HG02973 (cell line): ENCODE results near the gene ZNF678.

Experiments used
- ATAC-seq: cut with Tn5 transposase; IDR thresholded peaks from one replicate; pipeline ENCODE4 v1.9.1; 2021; ENCODE audit warnings: moderate library complexity; ENCODE audit not compliant: unreplicated experiment

Gene ZNF678

DNA sequence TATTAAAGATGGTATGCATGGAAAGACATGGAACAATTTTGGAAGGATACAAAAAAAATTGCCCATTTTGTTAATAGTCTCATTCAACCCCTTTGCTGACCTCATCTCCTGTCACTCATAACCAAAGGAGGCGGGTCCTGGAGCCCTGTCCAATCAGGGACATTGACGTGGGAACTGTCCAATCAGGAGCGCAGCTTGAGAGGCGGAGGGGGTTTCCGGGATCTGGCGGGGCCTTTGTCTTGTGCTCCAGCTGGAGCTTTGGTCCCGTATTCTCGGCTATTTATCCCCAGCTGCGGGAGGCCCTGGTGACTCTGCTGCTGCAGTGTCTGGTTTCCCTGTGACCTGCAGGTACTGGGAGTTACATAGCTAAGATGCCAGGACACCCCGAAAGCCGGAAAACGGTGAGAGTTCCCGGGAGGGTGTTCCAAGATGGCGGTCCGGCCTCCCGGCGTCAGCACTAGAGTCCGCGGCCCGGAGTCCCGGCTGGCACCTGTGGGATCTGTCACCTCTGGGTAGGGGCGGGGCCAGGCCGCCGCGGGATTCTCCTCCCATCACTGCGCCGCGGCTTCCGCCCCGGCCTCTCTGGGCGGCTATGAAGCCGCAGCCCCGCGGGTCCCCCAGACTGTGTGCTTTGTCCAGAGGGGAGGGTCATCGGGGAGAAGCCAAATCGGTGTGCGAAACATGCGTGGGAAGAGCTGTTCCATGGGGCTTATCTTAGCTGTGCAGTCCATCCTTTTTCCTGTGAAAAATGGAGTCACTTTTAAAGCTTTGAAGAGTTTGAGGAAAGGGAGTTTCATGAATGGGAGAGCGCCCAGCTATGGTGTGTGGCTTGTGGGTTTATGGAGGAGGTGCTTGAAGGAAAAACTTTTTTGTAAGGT lies at the start of gene ZNF678:
Gene ZNF678 (plus strand): TSS at position 233 of the 878 bp plus-strand sequence. CDS start 87,436 bp downstream, outside the sequence.
- peak; percentile 94 for ATAC-seq

DNA sequence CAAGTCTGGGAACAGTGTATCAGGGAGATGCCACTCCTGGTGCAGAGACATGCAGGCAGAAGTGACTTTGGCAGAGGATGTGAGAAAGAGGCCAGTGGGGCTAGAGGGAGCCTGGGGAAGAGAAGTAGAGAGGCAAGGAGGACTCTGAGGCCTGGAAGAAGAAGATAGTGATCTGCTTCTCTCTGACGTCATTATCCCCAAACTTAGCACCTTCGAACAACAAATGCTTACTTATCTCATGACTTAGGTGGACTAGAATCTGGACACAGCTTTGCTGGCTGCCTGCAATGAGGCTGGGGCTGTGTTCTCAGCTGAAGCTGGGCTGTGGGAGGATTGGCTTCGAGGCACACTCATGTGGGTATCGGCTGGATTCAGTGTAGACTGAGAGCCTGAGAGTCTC lies 44.5 kb upstream of the ZNF678 start:
- ATAC-seq, result no peak

DNA sequence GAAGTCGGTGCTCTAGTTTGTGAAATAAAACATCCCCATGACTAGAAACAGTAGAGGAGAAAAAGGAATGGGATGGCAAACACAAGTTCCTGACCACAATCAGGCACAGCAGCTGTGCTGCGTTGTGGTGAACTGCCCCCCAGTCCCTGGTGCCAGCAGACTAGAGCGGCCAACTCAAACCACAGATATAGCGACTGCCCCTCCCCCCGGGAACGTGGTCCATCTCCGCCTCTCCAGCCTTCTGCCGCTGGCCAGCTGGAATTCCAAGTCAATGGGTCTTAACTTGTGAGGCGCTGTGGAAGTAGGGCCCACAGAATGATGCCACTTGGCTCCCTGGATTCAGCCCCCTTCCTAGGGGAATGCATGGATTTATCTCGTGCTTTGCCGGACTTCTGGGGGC lies 41.6 kb upstream of the ZNF678 start:
- ATAC-seq, result no peak

DNA sequence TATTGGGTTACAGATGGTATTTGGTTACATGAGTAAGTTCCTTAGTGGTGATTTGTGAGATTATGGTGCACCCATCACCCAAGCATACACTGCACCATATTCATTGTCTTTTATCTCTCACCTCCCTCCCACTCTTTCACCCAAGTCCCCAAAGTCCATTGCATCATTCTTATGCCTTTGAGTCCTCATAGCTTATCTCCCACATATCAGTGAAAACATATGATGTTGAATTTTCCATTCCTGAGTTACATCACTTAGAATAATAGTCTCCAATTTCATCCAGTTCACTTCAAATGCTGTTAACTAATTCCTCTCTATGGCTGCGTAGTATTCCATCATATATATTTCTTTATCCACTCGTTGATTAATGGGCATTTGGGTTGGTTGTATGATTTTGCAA lies 36.8 kb upstream of the ZNF678 start:
- ATAC-seq, result no peak

DNA sequence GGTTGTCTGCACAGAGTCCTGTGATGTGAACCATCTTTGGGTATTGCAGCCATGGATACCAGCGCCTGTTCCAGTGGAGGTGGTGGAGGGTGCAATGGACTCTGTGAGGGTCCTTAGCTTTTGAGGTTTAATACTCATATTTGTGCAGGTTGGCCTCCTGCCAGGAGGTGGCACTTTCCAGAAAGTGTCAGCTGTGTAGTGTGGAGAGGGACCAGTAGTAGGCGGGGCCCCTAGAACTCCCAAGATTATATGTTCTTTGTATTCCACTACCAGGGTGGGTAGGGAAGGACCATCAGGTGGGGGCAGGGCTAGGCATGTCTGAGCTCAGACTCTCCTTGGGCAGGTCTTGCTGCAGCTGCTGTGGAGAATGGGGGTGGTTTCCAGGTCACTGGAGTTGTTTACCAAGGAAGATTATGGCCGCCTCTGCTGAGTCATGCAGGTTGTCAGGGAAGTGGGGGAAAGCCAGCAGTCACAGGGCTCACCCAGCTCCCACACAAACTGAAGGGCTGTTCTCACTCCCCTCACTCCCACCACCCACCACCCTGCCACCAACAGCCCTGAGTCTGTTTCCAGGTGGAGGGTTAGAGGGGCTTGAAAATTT lies 31.2 kb upstream of the ZNF678 start:
- ATAC-seq, result no peak

DNA sequence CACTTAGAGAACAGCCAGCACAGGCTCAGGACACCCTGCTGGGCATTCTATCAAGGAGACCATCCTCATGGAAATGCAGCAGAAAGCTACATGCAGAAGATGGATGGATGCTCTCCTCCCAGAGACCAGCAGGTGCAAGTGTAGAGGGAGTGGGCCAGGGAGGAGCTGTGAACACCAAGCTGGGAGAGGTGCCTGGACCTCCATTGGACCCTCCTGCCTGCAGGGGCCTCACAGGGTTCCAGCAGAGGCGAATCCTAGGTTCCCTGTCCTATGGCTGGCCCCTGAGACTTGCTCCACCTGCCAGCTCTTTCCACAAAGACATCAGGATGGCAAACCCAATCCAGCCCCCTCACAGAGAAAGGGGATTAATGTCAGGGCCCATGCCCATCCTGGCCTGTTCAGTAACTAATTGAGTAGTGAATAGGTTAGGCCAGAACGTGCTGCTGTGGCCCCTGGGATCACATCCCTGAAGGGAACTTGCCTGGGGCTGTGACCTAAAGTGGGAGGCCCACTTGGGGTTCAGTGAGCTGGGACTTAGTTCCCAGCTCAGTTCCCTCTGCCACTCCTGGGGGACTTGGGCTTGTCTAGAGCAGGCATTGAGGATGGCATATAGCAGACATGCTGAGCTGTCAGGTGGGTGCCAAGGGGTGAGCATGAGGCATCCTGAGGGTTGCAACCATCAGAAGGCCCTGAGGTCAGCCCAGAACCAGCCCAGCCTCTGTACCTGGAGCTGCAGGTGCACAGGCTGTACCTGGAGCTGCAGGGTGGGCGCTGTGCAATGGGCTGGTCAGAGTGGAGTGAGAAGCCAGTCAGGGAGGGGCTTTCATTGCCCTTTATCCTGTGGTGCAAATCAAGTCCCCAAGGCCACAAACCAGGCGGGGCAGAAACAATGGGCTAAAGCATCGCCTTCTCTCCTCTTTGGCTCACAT lies 22.9 kb upstream of the ZNF678 start:
- no peak for ATAC-seq

DNA sequence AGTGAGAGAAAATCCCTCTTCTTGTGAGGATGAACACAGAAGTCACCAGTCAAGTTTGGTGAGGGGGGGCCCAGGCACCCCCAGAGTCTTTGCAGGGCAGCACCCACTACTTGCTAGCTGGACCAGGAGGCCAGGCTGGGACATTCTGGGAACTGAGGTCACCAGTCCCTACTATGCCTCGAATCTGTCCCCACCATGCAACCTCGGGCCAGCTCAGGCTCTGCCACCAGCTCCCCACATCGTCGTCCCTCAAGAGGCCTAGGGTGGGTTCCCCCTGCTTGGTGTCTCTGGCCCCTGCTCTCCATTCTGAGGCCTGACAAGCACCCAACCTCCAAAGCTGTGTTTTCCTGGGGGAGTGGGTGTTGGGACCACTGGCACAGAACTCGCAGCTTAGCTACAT lies 22.2 kb upstream of the ZNF678 start:
- no peak for ATAC-seq

DNA sequence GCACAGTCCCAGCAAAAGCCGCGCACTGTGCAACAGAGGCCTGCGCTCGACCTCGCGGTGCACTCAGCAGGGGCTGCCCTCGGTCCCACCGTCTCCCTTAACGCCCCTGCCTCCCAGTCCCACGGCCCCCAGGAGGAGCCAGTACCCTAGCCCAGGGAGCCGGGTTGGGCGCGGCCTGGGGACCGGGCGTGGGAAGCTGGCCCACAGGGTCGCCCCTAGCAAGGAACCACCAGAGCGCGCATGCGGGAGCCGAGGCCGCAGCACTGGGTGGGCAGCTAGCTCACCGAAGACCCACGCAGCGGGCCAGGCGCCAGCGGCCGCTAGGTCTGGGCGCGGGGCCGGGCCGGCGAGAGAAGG lies 21.6 kb upstream of the ZNF678 start:
- ATAC-seq, result peak; percentile 10

DNA sequence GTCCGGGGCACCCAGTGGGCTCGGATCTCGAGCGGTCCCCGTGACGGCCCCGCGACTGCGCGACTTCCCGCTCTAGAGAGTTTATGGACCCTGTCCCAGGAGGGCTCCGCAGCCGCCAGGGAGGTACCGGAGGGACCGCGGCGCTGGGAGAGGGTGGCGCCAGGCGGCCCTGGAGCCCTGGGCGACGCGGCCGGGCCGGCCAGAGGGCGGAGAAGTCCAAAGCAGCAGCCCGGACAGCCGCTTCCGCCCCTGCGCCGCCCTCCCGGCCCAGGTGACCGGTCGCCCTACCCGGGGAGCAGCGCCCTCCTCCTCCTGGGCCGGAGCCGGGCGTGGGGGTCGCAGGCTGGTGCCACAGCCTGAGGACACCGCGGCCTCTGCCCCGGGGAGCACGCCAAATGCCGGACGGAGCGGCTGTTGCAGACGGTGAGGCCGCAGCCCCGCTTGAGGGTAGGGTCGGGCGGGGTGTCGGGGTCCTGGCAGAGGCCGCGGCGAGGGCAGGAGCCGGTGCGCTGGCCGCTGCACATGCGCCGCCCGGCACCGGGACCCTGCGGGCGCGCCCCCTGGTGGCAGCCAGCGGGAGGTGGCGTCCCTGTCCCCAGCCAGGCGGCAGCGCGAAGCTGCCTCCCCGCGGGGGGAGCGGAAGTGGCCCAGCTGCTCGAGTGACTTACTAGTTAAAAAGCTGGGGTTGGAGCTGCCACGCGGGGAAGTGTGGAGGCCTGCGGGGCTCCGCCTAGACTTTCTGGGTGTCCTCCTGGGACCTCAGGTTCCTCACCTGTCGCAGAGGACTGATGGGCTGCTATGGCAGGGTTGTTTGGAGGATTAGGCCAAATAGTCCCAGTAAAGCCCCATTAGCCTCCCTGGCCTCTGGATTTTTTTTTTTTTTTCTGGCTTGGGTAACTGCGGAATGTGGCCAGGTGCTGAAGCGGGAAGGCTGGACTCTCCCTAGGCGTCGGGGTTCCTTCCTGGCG lies 20.9 kb upstream of the ZNF678 start:
- ATAC-seq, result peak; percentile 96

DNA sequence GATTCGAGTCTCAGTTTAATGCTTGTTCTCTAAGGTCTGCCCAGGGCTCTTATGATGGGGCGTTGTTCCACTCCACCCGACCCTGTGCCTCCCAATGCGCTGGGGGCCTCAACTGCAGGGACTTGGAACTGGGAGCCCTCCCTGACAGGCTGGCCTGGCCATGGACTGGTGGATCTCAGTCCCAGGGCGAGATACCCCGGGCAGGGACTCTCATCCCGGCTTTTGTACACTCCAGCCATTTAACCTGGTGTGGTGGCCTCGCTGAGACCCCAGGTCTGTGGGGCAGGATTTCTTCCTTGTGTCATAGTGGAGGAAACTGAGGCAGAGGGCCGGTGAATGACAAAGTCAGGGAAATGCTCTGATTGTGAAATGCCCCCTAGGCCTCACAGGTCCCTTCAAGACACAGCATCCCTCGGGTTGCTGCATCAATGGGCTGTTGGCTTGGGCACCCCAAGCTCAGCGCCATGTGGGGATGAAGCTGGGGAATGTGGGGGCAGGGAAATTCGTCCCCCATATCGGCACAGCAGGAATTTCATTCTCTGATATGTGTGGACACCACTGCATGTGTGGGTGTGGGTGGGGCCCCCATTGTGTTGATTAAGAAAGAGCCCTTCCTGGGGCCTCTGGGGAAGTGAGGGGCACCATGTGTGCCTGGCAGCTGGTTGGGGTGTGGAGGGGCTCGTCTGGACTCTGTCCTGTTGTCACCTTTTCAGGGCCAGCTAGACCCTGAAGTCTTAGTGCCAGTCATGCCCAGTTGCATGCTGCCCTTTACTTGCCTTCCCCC lies 19.9 kb upstream of the ZNF678 start:
- ATAC-seq, result no peak

DNA sequence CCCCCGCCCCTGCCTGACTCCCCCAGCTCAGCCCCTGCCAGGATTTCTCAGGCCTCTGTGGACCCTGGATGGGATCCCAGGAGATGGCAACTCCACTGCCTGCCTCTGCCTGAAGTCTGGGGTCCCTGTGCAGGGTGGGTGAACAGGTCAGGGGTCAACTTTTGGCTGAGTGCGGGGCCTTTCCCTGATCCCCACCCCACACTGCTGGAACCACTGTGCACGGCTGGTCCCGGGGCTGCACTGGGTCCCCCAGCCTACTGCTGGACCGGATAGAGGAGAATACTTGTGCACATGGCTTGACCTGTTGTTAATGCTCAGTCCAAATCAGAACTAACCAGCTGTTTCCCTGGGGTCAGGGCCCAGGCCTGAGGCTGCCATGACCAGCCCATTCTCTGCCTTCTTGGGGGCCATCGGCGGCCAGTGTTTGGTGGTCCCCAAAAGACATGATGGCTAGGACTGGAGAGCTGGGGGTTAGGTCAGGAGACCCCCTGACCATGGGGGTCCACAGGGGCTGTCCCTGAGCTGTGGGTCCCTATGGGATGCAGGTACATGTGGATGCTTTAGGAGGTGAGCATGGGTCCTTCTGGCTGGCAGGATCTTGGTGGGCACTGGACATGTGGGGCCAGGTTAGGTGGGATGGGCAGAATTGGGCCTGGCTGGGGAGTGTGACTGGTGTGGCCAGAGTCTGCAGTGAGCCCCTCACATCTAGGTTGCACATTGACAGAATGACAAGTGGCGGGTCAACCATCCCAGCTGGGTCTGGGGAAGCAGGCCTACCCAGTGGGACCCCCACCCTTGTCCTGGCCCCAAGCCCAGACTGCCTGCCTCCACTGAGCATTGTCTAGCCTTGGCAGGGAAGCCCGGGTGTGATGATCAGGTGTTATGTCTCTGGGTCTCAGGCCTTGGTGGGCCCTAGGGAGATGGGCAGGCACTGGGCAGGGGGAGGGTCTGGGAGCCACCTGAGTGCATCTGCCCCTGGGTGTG lies 19.0 kb upstream of the ZNF678 start:
- ATAC-seq, result no peak

DNA sequence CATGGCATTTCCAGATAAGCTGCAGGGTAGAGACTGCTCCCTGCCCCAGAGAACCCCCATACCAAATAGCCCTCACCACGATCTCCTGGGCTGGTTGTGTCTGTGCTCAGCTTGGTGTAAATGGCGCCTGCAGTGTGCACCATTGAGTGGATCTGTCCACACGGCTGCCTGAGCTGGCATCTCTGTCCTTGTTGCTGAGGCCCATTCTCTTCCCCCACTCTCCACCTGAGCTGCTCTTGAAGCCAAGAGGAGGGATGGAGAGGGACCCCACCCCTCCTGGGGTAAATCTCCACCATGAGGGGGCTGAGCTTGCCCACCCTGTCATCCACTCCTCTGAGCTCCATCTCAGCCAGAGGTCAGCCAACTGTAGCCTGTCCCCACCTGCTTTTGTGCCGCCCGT lies 18.0 kb upstream of the ZNF678 start:
- no peak for ATAC-seq

DNA sequence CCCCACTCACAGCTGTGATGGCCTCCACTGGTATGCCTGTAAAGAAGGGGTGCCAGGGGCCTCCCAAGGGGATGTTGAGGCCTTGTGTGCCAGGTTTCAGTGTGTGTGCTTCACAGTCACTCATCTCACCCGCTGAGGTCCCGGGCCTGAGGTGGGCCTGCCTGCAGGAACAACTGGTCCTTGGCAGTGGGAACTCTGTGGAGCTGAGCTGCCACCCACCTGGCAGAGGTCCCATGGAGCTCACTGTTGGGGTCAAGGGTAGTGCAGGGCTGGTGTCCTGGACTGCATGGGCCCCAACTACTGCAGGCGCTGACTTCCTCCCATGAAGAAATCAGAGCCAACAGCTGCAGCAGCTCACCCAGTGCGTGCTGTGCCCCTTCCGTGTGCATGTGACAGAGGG lies 17.3 kb upstream of the ZNF678 start:
- ATAC-seq, result no peak

DNA sequence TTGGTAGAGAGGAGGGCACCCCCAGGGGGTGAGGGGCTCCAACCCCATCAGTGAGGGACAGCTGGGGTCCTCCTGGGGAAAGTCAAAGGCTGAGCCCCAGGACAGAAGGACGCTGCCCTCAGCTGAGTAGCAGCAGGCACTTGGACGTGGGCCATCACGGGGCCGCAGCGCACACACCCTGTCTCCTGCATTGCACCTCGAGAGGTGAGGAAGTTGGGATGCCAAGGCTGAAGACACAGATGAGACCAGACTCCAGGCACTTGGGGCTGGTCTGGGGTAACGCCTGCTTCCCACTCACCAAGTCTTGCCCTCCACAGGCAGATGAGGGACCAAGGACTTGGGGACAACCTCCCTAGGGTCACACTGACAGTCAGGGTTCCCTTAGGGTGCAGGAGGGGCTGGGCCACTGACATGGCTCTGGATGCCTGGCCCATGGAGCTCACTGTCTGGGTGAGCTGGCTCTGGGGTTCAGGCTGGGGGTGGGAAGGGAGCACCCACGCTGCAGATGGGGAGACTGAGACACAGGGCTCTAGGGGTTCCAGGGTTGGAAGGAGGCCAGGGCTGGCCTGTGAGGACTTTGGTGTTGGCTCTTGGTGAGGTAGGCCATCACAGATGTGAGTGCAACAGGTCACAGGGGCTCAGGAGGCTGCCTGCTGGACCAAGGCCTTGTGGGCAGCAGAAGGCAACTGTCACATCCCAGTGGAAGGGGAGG lies 16.6 kb upstream of the ZNF678 start:
- ATAC-seq, result no peak

DNA sequence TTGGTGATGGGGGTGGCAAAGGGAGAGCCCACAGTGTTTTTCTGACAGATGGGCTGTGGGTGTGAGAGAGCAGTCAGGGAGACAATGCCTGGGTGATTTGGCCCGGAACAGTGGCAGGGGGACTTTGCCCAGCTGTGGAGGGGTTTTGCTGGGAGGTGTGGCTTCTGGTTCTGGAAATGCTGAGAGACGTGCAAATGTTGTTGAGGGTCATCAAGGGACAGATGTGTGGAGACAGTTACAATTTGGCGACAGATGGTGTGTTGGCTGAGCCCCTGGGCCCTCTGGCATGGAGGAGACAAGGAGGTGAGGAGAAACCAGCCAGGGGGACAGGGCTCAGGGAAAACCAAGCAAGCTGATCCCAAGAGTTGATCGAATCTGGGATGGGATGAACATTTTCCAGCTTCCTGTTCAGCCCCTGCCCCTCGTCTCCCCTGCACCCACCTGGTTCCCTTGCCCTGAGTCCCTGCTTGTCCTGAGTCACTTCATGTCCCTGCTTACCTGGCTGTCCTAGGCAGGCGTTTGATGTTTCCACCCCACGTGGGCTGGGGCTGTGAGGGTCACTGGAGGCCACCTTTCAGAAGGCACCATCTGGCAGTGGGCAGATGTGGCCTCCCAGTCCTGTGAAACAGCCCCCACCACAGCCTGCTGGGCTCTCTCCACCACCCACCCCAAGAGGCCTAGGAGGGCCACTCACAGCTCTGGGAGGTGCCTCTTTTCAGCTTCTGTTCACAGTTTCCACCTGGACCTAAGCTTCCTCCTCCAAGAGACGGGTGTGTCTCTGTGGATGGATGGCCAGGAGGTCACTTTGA lies 15.8 kb upstream of the ZNF678 start:
- ATAC-seq, result no peak

DNA sequence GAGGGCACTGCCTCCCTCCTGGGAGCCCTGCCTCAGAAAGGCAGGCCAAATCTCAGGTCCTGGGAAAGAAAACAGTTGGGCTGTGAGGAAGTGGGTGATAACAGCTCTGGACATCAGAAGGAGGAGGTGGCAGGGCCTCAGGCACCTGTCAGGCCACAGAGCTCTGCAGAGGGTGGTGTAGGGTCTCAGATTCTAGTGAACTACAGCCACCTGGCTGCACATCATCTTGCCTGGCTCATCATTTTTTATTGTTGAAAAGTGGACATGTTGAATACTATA lies 15.3 kb upstream of the ZNF678 start:
- no peak for ATAC-seq

DNA sequence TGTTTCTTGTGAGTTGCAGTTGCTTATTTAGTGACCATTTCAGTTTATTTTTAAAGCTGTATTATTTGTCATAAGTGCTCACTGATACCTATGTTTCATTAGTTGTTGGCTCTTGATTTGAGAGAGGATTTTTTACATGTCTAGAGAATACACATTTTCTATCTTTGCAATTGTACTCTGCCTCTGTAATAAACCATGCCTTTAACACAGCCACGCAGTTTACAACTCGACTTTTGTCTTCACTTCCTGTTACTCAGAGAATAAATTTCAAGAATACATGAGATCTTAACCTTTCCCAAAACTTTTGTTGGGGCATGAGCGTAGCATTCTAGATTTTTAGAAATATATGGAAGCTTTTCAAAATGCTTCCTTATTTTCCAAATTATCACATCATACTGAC lies 14.9 kb upstream of the ZNF678 start:
- ATAC-seq, result no peak
